Omental fat pad (tissue), 4 donors: ENCODE measurements around the gene GPRC6A. TPM values are rescaled to one million over a fixed set of nuclear protein-coding genes. Genes with fewer than 3 reads are reported as not detected.

Source experiments
- ATAC-seq: fragments of 150-250 bp; one replicate; pipeline ENCODE4 v1.9.1; 2016; ENCODE audit warnings: mild to moderate bottlenecking, moderate library complexity; ENCODE audit not compliant: low FRiP score
- DNase-seq: peaks from one replicate; pipeline ENCODE4 v3.0.0-alpha.2; 2019; ENCODE audit warnings: low spot score
- total RNA-seq, 4 donors: library from RNA; depleted of rRNA; stranded (reverse); fragments of >200 nt; gene quantifications; one replicate each; pipeline ENCODE4 v1.1.0, GENCODE V29; 2016
- TF ChIP-seq, protein P1 (sequence below), 3 donors: fragments of 450-650 bp; IDR thresholded peaks; one replicate each; pipeline ENCODE4 v1.5.1; 2016 to 2017; ENCODE audit warnings: antibody characterized with exemption in 3 of 3, mild to moderate bottlenecking in 3 of 3, moderate library complexity in 2 of 3

GPRC6A gene, protein sequence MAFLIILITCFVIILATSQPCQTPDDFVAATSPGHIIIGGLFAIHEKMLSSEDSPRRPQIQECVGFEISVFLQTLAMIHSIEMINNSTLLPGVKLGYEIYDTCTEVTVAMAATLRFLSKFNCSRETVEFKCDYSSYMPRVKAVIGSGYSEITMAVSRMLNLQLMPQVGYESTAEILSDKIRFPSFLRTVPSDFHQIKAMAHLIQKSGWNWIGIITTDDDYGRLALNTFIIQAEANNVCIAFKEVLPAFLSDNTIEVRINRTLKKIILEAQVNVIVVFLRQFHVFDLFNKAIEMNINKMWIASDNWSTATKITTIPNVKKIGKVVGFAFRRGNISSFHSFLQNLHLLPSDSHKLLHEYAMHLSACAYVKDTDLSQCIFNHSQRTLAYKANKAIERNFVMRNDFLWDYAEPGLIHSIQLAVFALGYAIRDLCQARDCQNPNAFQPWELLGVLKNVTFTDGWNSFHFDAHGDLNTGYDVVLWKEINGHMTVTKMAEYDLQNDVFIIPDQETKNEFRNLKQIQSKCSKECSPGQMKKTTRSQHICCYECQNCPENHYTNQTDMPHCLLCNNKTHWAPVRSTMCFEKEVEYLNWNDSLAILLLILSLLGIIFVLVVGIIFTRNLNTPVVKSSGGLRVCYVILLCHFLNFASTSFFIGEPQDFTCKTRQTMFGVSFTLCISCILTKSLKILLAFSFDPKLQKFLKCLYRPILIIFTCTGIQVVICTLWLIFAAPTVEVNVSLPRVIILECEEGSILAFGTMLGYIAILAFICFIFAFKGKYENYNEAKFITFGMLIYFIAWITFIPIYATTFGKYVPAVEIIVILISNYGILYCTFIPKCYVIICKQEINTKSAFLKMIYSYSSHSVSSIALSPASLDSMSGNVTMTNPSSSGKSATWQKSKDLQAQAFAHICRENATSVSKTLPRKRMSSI
- not detected for total RNA-seq

DNA sequence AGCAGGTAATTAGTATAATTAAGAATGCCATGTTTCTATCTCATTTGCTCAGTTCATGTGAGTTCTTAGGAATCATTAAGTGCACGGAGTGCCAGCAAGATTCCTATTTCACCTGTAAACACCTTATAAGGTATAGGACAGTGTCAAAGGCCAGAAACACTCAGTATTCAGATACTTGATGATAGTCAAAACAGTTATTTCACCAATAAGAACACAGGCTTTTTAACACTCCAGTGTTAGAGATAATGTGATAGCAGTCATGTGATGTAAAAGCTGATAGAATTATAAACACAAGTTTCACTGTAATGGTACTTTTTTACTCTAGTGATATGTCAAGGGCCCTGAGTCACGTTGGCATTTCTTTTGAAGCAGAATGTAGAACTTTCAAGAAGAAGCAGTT, at the start of gene GPRC6A:
Gene GPRC6A (minus strand): TSS at position 101 of the 400 bp plus-strand sequence. CDS start 70 bp downstream, at position 31.
- DNase-seq (no peak), ATAC-seq (no peak)
- TF ChIP-seq, protein P1, sequence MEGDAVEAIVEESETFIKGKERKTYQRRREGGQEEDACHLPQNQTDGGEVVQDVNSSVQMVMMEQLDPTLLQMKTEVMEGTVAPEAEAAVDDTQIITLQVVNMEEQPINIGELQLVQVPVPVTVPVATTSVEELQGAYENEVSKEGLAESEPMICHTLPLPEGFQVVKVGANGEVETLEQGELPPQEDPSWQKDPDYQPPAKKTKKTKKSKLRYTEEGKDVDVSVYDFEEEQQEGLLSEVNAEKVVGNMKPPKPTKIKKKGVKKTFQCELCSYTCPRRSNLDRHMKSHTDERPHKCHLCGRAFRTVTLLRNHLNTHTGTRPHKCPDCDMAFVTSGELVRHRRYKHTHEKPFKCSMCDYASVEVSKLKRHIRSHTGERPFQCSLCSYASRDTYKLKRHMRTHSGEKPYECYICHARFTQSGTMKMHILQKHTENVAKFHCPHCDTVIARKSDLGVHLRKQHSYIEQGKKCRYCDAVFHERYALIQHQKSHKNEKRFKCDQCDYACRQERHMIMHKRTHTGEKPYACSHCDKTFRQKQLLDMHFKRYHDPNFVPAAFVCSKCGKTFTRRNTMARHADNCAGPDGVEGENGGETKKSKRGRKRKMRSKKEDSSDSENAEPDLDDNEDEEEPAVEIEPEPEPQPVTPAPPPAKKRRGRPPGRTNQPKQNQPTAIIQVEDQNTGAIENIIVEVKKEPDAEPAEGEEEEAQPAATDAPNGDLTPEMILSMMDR (IDR thresholded peaks at IDR 0.05), result no peak

DNA sequence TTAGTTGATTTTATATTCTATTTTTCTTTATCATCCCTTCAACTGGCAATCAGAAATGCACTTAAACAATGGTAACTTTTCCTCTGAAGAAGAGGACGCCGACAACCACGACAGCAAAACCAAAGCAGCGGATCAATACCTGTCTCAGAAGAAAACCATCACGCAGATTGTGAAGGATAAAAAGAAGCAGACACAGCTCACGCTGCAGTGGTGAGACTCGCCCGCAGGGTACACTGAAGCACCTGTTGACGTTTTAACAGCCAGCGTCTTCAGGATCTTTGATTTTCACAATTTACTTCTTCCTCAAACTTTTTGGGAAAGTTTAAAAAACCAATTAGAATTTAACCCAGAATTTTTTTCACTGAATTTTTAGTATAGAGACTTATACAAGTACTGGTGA, 48.9 kb upstream of the GPRC6A start:
- TF ChIP-seq, protein P1 (IDR thresholded peaks at IDR 0.05), result no peak
- DNase-seq (no peak), ATAC-seq (no peak)

DNA sequence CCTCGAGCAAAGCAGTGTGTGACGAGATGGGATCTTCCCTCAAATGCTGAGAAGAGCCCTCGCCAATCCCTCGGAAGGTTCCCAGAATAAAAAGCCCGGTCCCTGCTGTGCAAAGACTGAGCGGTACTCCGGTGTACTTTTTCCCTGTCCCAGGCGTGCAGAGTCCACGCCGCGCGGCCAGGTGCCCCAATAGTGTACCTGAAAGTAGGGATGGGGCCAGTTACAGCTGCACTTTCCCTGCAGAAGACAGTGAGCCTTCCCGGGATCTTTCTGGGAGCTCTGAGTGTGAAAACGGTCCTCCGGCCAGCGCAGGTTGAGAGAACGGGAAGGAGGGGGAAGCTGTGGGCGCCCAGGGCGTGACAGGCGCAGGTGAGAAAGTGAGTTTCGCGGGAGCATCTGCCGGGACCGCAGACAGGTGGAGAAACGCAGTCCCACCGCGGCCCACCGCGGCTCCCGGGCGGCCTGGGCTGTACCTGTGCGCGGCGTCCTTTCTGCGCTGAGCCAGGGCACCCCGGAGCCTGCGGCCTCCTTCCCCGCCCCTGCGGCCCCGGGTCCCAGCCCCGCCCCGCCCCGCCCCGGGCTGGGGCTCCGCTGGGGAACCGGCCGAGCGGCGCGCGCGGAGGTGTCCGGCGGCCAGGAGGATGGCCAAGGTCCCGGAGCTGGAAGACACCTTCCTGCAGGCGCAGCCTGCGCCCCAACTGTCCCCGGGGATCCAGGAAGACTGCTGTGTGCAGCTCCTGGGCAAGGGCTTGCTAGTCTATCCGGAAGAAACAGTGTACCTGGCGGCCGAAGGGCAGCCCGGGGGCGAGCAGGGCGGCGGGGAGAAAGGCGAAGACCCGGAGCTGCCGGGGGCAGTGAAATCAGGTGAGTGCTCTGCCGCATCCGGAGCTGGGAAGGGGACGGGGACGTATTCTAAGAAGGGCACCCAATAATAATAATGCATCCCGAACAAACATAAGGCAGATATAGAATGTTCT, 48.0 kb upstream of the GPRC6A start, which contains the start of gene RFX6:
Gene RFX6 (plus strand): TSS at position 608 of the 977 bp plus-strand sequence. CDS start 34 bp downstream, at position 642.
- TF ChIP-seq, protein P1 (IDR thresholded peaks at IDR 0.05), result no peak
- ATAC-seq (no peak), DNase-seq (no peak)

DNA sequence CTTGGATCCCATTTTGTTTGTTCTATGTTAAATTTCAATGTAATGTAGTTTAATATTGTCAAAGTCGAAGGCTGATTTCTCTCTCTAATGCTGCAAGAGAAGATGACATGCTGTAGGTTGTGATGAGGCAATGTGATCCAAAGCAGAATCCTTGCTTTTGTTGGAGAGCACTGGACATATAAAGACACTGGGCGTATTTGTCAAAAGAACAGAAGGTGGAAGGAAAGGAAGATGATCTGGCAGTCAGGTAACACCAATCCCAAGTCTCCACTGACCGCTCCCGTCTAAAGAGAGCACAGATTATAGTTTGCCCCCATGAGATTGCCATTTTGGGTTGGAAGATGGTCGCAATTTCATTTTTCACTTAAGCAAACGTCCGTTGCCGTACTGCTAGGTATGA, 47.2 kb upstream of the GPRC6A start:
- ATAC-seq (no peak), DNase-seq (no peak)
- TF ChIP-seq, protein P1 (IDR thresholded peaks at IDR 0.05), result no peak

DNA sequence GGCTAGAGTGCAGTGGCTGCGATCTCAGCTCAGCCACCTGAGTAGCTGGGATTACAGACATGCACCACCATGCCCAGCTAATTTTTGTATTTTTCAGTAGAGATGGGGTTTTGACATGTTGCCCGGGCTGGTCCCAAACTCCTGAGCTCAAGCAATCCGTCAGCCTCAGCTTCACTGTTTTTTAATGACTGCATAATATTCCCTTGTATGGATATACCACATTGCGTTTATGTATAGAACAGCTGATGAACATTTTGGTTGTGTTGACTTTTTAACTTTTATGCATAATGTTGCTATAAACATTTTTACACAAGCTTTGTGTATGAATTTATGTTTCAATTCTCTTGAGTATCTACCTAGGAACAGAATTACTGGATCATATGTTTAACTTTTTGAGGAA, 43.9 kb upstream of the GPRC6A start:
- no peak for DNase-seq
- ATAC-seq, result no peak
- TF ChIP-seq, protein P1 (IDR thresholded peaks at IDR 0.05), result no peak

DNA sequence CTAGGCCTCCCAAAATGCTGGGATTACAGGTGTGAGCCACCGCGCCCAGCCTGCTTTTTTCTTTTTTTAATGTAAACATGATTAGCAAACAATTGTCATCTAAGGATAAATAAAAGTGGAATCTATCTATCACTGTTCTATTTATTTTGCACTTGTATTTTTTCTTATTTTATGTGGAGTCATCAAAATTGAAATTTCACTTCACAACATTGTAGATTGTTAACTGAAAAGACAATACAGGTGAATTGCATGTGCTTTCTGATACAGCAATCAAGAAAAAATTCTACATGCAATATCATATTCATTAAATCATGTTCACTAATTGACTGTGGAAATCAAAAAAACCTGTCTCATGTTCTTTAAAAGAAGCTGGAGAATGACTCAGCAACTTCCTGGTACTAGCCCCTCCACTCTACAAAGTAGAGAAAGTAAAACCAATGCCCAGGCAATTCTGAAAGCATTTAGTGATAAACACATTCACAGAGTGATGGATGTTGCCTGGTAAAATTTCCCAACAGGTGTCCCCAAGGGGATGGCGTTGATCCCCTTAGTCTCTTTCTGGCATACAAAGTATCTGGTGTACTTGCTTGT, 37.5 kb upstream of the GPRC6A start:
- TF ChIP-seq, protein P1 (IDR thresholded peaks at IDR 0.05), result no peak
- ATAC-seq (no peak), DNase-seq (no peak)
